GM19467 (cell line): ENCODE data around the gene RBM19.

ENCODE experiments used
- ATAC-seq: cut with Tn5 transposase; IDR thresholded peaks from one replicate; pipeline ENCODE4 v1.9.1; 2021; ENCODE audit warnings: mild to moderate bottlenecking, moderate library complexity; ENCODE audit not compliant: unreplicated experiment

The RBM19 gene

GRCh38 chr12:113889891-113890581 is 76.1 kb downstream of the RBM19 start:
- ATAC-seq, result no peak

- no peak for ATAC-seq
Measured at GRCh38 chr12:113889076-113889475, 77.0 kb downstream of the RBM19 start.

GRCh38 chr12:113888435-113888834 is 77.7 kb downstream of the RBM19 start:
- no peak for ATAC-seq

GRCh38 chr12:113887906-113888305 is 78.2 kb downstream of the RBM19 start:
- no peak for ATAC-seq

GRCh38 chr12:113886721-113887120 is 79.4 kb downstream of the RBM19 start:
- no peak for ATAC-seq

GRCh38 chr12:113884392-113884791 is 81.7 kb downstream of the RBM19 start:
- no peak for ATAC-seq

GRCh38 chr12:113882690-113883089 is 83.4 kb downstream of the RBM19 start:
- ATAC-seq, result no peak

- no peak for ATAC-seq
Measured at GRCh38 chr12:113880988-113881962, 84.8 kb downstream of the RBM19 start.

GRCh38 chr12:113880326-113880725 is 85.8 kb downstream of the RBM19 start:
- ATAC-seq, result no peak

- ATAC-seq, result no peak
Measured at GRCh38 chr12:113879658-113880057, 86.5 kb downstream of the RBM19 start.

GRCh38 chr12:113877607-113878006 is 88.5 kb downstream of the RBM19 start:
- ATAC-seq, result no peak

GRCh38 chr12:113876160-113876559 is 90.0 kb downstream of the RBM19 start:
- no peak for ATAC-seq

GRCh38 chr12:113875691-113876090 is 90.4 kb downstream of the RBM19 start:
- no peak for ATAC-seq

- ATAC-seq, result no peak
Measured at GRCh38 chr12:113874999-113875561, 91.0 kb downstream of the RBM19 start.

- no peak for ATAC-seq
Measured at GRCh38 chr12:113874326-113874725, 91.8 kb downstream of the RBM19 start.

- ATAC-seq, result no peak
Measured at GRCh38 chr12:113873740-113874139, 92.4 kb downstream of the RBM19 start.

GRCh38 chr12:113870890-113871289 is 95.2 kb downstream of the RBM19 start:
- ATAC-seq, result no peak

- no peak for ATAC-seq
Measured at GRCh38 chr12:113870035-113870434, 96.1 kb downstream of the RBM19 start.

GRCh38 chr12:113868365-113868764 is 97.8 kb downstream of the RBM19 start:
- ATAC-seq, result no peak

GRCh38 chr12:113867258-113867657 is 98.9 kb downstream of the RBM19 start:
- no peak for ATAC-seq

- ATAC-seq, result no peak
Measured at GRCh38 chr12:113866496-113866895, 99.6 kb downstream of the RBM19 start.

- ATAC-seq, result no peak
Measured at GRCh38 chr12:113863455-113863845, 102.7 kb downstream of the RBM19 start.
